ENCODE data around the gene GHRH.
A peak's percentile ranks its signal among the peaks of the same experiment; 100 is the strongest.

The GHRH gene

DNA sequence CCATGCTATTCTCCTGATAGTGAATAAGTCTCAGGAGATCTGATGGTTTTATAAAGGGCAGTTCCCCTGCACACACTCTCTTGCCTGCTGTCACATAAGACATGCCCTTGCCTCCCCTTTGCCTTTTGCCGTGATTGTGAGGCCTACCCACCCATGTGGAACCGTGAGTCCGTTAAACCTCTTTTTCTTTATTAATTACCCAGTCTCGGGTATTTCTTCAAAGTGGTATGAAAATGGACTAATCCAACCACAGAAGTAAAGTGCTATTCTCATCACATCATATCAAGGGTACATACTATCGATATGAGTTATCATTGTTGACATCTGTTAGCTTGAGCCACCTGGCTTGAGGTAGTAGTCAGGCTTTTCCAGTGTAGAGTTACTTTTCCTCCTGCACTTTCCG is 30.1 kb upstream of the GHRH start:
- DNase-seq (ENCODE audit: low read depth in 2 of 2): no peak

DNA sequence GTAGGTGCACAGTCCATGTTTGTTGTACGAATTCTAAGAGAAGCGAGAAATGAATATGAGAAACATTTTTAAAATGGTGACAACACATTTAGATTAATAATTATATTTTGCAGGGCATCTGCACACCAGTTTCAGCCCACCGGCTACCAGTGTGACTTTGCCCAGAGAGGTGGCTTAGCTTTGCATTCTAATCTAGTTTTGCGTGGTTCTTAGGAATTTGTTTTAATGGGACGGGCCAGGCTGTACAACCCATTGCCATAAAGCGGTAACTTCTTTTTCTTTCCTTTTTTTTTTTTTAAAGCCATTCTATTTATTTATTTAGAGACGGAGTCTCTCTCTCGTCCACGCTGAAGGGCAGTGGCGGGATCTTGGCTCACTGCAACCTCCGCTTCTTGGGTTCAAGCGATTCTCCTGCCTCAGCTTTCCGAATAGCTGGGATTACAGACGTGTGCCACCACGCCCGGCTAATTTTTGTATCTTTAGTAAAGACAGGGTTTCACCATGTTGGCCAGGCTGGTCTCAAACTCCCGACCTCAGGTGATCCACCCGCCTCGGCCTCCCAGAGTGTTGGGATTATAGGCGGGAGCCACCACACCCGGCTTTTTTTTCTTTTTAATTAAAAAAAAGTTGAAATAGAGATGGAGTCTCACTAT is 28.7 kb upstream of the GHRH start:
- DNase-seq (ENCODE audit: low read depth in 2 of 2): no peak

DNA sequence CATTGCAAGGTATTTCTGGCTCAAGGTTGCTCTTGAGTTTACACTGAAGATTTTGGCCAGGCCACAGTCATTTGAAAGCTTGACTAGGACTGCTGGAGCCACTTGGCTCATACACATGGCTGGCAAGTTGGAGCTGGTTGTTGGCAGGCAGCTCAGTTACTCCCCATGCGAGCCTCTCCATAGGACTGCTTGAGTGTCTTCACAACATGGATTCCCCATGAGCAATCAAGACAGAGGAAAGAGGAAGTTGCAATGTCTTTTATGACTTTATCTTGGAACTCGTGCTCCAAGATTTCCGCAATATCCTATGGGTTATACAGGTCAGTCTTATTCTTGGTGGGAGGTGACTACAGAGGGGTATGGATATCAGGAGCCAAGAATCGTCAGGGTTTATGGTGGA is 26.5 kb upstream of the GHRH start:
- no peak for DNase-seq (ENCODE audit: low read depth in 2 of 2)

DNA sequence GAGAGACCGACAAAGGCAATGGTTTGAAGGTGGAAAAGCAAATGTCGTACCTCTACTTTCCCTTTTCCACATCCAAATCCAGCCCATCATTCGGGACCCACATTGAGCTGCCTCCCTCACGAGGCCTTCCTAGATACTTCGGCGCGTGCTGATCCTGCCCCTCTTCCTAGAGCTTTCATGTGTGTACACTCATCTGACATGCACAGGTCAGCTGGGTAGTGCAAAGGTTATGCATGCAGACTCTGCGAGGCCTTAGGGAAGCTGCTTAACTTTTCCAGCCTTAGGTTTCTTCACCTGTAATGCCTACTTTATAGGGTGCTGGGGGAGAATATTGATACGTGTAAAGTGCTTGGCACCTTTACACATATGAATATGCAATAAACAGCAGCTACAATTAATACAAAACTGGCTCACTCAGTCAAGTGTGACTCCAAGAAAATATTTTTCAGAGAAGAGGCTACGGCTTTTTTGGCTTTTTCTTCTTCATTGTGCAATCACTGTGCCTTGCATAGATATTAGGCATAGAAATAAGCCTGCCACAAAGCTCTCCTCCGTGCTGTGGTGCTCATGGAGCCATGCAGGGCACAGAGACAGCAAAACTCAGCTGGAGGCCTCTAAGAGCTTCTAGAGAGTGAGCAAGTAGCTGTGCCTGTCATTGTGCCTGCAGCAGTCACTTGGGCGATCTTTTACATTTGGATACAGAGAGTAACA is 24.2 kb upstream of the GHRH start:
- DNase-seq (ENCODE audit: low read depth in 2 of 2): no peak

DNA sequence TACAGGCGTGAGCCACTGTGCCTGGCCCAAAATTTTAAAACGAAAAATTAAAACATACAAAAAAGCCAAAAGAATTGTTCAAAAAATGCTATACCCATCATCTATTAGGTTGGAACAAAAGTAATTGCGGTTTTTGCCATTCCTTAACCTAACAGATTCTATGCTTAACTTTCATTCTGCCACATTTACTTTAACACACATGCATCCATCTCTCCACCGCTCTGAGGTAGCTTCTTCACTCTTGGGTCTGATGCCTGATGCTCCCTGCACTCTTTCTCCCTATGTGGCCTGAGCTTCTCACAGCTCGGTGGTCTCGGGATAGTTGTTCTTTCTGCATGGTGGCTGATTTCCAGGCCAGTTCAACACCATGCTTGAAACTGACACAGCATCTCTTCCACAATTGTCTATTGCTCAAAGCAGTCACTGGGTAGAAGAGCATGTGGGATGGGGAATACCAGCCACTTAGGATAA is 23.1 kb upstream of the GHRH start:
- DNase-seq (ENCODE audit: low read depth in 2 of 2): no peak

DNA sequence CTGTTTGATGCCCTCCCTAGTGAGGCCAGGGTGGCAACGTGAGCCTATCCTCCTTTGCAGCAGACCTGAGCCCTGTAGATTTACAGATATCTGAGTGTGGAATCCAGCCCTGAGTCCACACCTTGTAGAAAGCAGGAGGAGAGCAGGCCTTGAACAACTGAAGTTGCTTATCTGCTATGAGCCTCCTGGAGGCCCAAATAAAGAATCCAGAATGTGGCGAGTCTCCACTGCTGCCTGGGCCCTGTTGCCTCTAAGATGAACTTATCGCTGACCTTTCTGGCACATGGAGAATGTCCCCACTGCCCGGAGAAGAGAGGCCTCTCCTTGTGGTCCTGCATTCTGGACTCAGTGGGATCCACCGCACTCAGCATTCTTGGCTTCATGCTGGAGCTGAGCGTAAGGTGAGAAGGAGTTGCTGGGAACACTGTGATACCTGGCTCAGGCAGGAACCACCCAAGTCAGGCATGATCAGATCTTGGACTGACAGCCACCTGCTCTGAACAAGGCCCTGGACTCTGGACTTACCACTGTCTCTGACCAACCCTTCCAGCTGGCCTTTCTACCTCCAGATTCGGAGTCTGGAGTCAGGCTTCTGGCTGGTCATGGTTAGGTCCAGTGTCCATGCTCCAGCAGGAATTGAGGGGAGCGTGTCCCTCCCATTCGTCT is 22.0 kb upstream of the GHRH start:
- no peak for DNase-seq (ENCODE audit: low read depth in 2 of 2)

DNA sequence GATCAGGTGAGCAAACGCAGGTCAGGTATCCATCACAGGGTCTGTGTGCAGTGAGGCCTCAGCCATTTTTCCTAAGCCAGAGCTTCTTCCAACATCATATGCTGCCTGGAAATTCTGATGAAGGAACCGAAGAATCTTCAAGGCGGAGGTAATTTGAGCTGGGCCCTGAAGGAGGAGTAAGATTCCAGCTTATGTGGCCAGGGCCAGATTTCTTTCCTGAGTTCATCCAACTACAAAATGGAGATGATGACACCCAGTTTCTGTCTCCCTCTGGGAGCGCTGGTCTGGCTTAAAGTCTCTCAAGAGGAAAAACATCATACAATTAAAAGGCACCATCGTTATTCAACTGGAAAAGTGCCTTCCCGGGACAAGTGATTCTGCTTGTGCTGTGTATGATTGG is 20.9 kb upstream of the GHRH start:
- DNase-seq (ENCODE audit: low read depth in 2 of 2): peak; percentile 56 to 60

DNA sequence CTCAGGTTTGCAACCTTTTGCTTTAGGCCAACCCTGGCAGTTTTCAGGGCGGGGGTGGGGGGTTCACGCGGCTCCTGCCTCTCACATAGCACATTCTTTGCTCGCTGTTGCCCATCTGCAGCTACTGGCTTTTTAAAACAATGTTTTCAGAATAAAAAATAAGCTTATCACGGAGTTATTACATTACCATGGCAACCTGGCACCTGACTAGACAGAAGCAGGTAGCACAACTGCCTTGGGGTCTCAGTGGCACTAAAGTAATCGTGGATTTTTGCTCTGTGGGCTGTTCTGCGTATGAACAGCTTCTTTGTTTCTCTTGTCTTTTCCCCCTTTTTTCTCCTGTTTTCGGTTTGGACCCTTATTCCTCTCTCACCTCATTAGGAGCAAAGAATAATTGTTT is 18.8 kb upstream of the GHRH start:
- DNase-seq (ENCODE audit: low read depth in 2 of 2): no peak

DNA sequence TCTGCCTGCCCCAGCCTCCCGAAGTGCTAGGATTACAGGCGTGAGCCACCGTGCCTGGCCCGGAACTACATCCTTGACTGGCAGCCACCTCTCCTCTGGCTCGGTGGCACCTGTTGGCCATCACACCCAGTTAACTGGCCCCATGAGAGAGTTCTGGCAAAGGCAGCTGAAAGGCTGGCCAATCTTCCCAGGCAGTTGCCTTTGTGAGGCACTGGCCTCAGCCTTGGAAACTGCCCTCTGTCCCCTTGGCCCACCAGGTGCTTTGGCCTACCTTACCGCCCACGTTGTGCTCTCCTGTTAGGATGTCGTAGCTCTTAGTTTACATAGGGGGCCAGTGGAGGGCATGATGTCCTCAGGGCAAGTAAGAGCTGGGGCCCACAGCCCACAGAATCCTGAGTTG is 18.2 kb upstream of the GHRH start:
- DNase-seq (ENCODE audit: low read depth in 2 of 2): no peak

DNA sequence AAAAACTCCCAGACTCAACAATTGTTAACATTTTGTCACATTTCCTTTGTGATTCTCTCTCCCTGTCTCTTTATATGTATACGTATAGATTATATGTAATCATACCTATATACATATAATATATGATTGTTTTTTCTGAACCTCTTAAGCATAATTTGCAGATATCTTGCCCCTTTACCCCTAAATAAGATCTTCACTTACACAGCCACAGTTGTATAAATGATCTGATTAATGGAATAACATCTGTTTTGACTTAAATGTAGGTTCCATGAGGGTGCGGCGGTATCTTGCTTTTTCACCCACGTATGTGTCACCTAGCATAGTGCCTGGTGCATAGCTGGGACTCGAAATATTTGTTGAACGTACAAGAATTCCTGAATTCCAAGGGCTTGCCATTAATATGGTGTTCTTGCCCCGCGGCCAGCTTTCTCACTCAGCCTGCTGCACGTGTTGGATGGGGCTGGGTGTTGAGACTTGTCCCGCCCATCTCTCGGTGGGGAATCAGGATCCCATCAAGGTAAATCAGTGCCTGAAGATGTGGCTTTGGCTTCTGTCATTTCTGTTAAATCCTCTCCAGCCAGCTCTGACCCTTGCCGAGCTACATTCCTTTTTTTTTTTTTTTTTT is 17.5 kb upstream of the GHRH start:
- DNase-seq (ENCODE audit: low read depth in 2 of 2): no peak

DNA sequence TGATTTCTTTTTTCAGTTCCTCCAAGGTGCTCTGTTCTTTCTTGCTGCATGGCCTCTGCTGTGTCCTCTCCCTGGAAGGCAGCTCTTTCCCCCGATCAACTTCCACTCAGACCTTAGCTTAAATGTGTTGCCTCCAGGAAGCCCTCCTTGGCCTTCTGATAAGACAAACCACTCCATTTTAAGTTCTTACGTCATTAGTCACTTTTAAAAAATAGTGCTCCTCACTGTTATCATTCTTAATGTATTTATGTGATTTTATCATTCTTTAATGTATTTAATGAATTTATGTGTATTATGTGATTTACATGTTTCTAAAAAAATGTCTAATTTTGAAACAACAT is 15.6 kb upstream of the GHRH start:
- no peak for DNase-seq (ENCODE audit: low read depth in 2 of 2)

DNA sequence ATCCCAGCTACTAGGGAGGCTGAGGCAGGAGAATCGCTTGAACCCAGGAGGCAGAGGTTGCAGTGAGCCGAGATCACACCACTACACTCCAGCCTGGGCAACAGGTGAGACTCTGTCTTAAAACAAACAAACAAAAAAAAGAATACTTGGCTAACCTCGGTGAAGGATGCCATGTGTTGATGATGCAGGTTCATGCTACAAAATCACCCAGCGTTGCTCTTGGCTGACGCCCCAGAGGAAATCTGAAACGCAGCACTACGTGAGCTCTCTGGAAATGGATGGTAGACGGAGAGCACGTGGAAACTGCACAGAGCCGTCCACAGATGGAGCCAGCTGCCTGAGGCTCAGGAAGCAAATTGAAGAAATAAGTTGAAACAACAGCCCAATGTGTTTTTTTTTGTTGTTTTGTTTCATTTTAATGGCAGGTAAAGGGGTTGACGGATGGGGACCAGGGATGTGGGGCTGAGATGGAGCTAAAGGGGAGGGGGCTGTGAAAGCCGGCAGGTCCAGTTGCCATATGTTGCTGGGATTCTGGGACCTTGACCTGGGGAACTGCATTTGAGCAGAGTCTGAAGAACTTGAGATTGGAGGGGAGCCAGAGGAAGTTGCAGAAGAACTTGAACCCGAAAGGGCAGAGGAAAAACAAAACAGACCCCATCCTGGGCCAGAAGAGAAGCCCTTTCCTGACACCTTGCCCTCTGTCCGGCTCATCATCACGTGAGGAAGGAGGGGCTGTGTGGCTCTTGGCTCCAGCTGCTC is 15.1 kb upstream of the GHRH start:
- peak; percentile 57 to 58 for DNase-seq (ENCODE audit: low read depth in 2 of 2)

DNA sequence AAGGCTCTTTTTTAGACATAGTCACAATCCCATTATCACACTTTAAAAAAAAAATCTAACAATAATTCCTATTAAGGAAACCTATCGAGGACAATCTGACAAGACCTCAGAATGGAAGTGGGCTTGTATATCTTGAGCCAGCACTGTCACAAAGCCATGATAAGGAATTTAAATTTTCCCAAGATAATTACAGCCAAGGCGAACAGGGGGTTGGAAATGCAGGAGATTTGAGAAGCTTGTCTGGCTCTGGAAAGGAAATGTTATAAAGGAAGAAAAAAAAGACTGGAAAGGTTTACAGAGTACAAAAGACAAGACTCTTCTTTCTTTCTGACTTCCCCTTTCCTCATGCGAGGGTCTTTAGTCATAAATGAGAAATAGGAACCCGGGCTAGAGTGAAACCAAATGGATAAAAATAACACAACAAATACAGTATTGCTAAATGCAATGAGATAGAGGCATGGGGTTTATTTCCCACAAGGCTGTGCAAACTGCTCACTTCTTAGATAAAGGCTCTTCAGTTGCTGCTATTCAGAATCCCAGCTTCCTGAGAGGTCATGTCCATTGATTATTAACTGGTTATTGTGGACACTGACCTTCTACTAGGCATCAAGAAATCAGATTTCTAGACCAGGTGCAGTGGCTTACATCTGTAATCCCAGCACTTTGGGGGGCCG is 13.4 kb upstream of the GHRH start:
- no peak for DNase-seq (ENCODE audit: low read depth in 2 of 2)

DNA sequence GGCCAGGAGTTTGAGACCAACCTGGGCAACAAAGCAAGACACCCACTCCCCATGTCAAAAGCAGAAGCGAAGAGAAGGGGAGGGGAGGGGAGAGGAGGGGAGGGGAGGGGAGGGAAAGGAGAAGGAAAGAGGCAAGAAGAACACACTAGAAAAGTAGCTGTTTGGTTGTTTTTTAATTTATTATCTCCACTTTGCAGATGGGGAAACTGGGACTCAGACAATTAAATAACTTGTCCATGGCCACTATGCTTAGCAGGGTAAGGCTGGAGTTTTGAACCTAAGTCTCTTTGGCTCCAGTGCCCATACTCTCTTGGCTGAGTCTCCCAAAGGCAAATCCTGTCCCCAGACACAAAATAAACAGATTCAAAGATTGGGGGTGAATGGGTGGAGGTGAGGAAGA is 12.4 kb upstream of the GHRH start:
- no peak for DNase-seq (ENCODE audit: low read depth in 2 of 2)

DNA sequence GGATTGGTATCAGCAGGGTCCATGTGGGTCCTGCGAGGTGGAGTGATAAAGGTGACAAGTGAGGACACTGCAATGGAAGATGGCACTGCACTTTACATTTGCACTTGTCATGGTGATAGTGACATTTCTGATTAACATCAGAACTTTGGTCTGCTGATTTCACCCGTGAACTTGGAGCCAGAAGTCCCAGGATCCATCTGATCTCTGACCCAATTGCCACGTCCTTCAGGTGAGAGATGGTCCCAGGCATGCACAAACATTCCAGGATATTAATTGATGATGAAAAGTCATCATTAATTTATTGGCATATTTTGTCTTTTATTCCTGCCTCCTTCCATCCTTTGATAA is 9.8 kb upstream of the GHRH start:
- no peak for DNase-seq (ENCODE audit: low read depth in 2 of 2)

DNA sequence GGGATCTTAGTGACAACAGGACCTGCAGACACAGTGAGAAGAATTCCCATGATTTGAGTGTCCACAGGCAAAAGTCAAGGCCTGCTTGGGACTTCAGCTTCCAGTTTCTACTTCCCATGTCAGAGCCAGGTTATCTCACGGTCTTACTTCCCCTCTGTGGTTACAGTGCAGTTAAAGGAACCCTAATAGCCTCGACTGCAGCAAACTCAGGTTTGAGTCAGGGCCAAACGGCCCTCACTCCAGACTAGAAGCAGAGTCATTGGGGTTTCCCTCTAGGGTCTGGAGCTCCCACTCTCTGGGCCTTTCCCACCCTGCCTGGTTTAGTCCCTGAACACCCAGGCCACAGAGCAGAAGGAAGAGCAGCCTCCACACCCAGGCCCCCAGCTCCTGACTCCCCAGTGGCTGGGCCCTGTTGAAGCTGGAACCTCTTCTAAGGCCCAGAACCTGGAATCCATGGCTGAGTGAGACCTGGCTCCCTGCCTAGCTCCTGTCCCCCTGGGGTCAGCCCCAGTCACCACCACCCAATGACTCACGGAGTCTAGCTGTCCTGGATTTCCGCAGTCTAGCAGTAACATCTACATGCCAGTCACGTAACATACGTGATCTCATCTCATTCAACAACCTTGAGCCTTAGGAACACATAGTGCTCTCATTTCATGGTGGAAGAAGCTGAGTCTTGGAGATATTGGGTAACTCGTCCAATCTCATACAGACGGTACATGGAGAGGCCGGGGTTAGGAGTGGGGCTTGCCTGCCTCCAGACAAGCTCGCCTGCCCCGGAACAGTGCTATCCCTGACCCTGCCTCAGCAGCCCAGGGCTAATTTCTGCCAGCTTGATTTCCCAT is 9.2 kb upstream of the GHRH start:
- DNase-seq (ENCODE audit: low read depth in 2 of 2): no peak

DNA sequence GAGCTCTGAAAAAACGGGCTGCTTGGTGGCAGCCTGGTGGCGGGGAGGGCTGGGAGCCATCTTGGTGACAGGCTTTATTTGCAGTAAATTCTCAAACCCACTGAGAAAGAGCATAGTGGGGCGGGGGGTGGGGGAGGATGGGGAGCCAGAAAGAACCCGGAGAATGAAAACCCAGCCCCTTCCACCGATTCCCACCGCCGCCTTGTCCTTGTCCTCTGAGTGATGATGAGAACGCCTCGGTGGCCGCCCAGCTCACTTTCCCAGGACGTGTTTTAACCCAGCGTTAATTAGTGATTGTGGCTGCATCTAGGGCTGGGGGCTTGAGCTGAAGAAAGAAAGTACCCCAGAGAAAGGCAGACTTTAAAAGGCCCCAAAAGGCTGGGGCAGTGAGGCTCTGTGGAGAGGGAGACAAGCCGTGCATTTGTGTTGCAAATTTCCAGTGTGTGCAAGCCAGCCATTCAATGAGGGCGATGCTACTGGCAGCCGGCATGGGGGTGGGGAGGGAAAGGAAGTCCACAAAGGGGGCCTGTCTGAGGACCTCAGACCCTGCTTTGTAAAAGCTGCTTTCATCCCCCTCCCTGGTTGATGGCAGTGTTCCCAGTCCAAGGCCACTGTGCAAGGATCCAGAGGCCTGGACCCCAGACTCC is 6.2 kb upstream of the GHRH start:
- no peak for DNase-seq (ENCODE audit: low read depth in 2 of 2)

DNA sequence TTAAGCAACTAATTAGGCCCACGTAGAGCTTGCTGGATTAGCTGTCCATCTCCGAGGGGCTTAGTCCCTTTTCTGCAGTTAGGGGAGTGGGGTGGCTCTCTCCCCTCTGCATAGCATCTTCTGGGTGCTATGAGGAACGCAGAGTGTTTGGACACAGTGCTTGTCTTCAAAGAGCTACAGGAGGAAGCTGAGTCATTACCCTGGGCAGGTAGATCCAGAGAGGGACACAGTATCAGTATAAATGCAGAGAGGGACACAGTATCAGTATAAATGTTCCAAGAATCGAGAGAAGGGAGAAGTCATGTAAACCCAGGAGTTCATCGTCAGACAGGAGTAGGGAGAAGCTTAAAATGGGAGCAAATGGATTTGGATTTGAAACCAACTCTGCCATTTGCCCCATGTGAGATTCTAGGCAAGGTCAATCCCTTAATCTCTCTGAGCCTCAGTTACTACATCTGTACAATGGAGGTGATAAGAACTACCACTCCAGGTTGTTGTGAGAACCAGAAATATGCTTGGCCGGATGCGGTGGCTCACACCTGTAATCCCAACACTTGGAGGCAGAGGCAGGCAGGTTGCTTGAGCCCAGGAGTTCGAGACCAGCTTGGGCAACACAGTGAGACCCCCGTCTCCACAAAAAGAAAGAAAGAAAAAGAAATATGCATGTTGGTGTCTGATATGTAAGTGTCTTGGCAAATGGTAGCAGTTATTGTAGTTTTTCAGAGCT is 5.5 kb upstream of the GHRH start:
- no peak for DNase-seq (ENCODE audit: low read depth in 2 of 2)

DNA sequence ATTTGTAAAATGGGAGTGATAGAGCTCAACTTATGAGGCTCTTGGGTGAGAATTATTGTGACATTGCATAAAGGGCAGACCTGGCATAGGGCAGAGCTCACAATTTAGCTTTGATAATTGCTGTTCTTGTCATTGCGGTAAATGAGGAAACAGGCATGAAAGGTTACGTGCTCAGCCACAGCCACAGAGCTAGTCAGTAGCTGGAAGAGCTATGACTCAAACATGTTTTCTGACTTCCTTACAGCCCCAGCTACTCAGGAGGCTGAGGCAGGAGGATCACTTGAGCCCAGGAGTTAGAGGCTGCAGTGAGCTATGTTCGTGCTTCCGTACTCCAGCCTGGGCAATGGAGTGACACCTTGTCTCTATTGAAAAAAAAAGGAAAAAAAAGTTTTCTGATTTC is 3.5 kb upstream of the GHRH start:
- DNase-seq (ENCODE audit: low read depth in 2 of 2): no peak

DNA sequence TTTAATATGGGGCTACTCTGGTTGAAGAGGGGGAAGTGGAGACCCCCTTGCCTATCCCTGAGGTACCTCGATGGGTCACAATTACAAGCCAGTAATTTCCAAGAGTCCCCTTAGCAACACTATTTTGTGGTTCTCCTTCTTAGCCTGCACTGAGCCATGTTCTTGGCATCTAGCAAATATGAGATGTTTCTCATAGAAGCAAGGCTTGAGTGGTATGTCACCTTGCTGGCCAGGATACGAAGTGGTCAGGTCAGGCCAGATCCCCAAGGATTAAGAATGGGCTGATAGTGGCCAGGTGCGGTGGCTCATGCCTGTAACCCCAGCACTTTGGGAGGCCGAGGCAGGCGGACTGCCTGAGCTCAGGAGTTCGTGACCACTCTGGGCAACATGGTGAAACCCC is 2.1 kb upstream of the GHRH start:
- no peak for DNase-seq (ENCODE audit: low read depth in 2 of 2)

Measured in fibroblast of skin of left quadriceps (primary cell).